ENCODE data around the gene IRAK3.

The IRAK3 gene

DNA sequence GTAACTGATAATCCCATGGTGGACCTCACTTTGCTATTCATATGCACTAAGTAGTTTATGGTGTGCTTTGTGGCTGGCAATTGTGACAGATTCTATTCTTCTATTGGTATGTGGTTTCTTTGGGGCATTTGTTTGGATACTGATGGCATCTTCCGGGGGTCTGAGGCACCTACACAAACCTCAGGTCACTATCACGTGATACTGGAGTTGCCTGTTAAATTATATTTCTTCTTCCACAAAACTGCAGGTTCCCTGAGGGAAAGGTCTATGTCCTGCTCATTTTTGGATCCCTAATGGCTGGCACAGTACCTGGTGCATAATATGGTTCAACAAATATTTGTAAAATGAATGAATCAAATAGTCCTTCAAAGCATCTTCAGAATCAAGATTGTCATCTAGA lies 63.8 kb downstream of the IRAK3 start:
- no peak for TF ChIP-seq TCF12 (IDR thresholded peaks at IDR 0.05; ENCODE audit: low read depth)
- TF ChIP-seq, protein P1, sequence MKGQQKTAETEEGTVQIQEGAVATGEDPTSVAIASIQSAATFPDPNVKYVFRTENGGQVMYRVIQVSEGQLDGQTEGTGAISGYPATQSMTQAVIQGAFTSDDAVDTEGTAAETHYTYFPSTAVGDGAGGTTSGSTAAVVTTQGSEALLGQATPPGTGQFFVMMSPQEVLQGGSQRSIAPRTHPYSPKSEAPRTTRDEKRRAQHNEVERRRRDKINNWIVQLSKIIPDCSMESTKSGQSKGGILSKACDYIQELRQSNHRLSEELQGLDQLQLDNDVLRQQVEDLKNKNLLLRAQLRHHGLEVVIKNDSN (IDR thresholded peaks at IDR 0.05) = no peak
- no peak for TF ChIP-seq EP300 (IDR thresholded peaks at IDR 0.05; ENCODE audit: borderline replicate concordance)
- TF ChIP-seq, protein P2, sequence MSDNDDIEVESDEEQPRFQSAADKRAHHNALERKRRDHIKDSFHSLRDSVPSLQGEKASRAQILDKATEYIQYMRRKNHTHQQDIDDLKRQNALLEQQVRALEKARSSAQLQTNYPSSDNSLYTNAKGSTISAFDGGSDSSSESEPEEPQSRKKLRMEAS (IDR thresholded peaks at IDR 0.05) = no peak
- TF ChIP-seq EGR1 (IDR thresholded peaks at IDR 0.05) = no peak
- no peak for TF ChIP-seq CEBPB (IDR thresholded peaks at IDR 0.05)
- no peak for TF ChIP-seq ZBTB7A (IDR thresholded peaks at IDR 0.05; ENCODE audit: low read depth)

DNA sequence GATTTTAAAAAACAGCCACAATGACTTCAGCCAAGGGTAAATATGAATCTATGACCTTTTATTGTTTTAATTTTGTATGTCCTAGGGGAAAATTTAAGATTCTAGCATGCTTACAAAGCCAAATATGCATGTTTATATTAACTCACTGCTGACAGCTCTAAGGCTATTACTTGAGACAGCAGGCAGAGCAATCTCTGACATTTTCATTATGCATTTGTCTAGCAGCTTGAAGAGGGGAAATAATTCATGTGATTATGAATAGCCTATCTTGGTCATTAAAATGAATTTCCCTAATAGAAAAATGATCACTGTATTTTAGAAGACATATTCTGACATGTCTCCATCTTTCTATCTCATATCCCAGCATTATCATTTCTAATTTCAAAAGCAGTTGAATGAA lies 66.7 kb downstream of the IRAK3 start:
- no peak for TF ChIP-seq TCF12 (IDR thresholded peaks at IDR 0.05; ENCODE audit: low read depth)
- TF ChIP-seq, protein P2 (IDR thresholded peaks at IDR 0.05) = no peak
- no peak for TF ChIP-seq NFIC (IDR thresholded peaks at IDR 0.05)
- no peak for TF ChIP-seq YY1 (IDR thresholded peaks at IDR 0.05; ENCODE audit: low read depth)
- TF ChIP-seq RAD21 (IDR thresholded peaks at IDR 0.05; ENCODE audit: low read depth) = no peak
- TF ChIP-seq CEBPB (IDR thresholded peaks at IDR 0.05) = no peak
- no peak for TF ChIP-seq TEAD4 (IDR thresholded peaks at IDR 0.05)
- no peak for TF ChIP-seq CREB1 (IDR thresholded peaks at IDR 0.05; ENCODE audit: low read depth)
- no peak for TF ChIP-seq EGR1 (IDR thresholded peaks at IDR 0.05)
- no peak for TF ChIP-seq TAF1 (IDR thresholded peaks at IDR 0.05; ENCODE audit: low read depth)

DNA sequence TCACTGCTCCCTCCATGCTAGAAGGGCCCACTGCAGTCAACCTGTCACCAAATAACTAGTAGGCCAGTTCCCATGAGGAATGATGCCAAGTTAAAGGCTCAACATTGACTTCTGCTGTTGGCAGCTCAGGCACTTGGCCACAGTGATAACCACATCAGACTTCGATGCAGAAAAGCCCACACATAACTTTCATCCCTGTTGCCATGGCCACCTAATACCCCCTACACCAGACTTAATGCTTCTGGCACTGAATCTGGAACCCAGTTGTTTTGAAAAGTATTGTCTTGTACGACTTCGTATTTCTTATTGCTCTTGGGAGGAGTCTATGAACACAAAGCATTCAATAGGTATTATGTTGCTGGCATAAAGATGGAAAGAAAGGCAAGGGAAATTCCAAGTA lies 69.0 kb downstream of the IRAK3 start:
- TF ChIP-seq, protein P1 (IDR thresholded peaks at IDR 0.05) = no peak
- TF ChIP-seq TCF12 (IDR thresholded peaks at IDR 0.05; ENCODE audit: low read depth) (no peak), EP300 (IDR thresholded peaks at IDR 0.05; ENCODE audit: borderline replicate concordance) (no peak), TAF1 (IDR thresholded peaks at IDR 0.05; ENCODE audit: low read depth) (no peak), YY1 (IDR thresholded peaks at IDR 0.05; ENCODE audit: low read depth) (no peak), TEAD4 (IDR thresholded peaks at IDR 0.05) (no peak)
- TF ChIP-seq, protein P3, sequence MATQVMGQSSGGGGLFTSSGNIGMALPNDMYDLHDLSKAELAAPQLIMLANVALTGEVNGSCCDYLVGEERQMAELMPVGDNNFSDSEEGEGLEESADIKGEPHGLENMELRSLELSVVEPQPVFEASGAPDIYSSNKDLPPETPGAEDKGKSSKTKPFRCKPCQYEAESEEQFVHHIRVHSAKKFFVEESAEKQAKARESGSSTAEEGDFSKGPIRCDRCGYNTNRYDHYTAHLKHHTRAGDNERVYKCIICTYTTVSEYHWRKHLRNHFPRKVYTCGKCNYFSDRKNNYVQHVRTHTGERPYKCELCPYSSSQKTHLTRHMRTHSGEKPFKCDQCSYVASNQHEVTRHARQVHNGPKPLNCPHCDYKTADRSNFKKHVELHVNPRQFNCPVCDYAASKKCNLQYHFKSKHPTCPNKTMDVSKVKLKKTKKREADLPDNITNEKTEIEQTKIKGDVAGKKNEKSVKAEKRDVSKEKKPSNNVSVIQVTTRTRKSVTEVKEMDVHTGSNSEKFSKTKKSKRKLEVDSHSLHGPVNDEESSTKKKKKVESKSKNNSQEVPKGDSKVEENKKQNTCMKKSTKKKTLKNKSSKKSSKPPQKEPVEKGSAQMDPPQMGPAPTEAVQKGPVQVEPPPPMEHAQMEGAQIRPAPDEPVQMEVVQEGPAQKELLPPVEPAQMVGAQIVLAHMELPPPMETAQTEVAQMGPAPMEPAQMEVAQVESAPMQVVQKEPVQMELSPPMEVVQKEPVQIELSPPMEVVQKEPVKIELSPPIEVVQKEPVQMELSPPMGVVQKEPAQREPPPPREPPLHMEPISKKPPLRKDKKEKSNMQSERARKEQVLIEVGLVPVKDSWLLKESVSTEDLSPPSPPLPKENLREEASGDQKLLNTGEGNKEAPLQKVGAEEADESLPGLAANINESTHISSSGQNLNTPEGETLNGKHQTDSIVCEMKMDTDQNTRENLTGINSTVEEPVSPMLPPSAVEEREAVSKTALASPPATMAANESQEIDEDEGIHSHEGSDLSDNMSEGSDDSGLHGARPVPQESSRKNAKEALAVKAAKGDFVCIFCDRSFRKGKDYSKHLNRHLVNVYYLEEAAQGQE (IDR thresholded peaks at IDR 0.05; ENCODE audit: low read depth) = no peak

DNA sequence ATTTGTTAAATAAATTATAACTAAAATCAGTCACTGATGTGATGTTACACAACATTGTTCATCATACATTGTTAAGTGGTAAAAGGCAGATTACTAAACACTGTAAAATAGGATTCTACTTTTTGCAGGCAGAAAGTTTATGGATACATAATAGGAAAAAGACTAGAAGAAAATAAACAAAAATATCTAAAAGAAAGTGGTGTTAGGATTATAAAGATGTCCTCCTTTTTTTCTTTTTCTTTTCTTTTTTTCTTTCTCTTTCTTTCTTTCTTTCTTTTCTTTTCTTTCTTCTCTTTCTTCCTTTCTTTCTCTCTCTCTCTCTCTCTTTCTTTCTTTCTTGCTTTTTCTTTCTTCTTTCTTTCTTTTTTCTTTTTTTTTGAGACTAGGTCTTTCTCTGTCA lies 73.7 kb downstream of the IRAK3 start:
- TF ChIP-seq RAD21 (IDR thresholded peaks at IDR 0.05; ENCODE audit: low read depth) (no peak), YY1 (IDR thresholded peaks at IDR 0.05; ENCODE audit: low read depth) (no peak), CEBPB (IDR thresholded peaks at IDR 0.05) (no peak), CREB1 (IDR thresholded peaks at IDR 0.05; ENCODE audit: low read depth) (no peak), ZBTB7A (IDR thresholded peaks at IDR 0.05; ENCODE audit: low read depth) (no peak)
- TF ChIP-seq, protein P3 (IDR thresholded peaks at IDR 0.05; ENCODE audit: low read depth) = no peak
- TF ChIP-seq, protein P1 (IDR thresholded peaks at IDR 0.05) = no peak
- TF ChIP-seq, protein P2 (IDR thresholded peaks at IDR 0.05) = no peak

DNA sequence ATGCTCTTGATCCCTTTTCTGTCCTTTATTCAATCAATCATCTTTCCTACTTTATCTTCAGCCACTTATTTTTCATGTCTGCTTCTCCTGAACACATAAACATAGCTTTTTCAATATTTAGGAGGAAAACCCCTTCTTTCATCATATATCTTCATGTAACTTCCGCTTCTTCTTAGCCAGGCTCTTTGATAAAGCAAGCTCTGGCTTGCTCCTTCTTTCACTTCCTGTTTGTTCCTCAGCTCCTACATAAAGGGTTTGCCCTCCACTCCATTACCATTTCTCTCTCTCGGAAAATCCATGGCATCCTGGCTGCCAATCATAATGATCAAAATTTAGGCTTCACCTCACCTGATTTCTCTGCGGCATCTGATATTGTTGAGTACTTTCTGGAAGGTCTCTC lies 79.5 kb downstream of the IRAK3 start:
- TF ChIP-seq FOXM1 (IDR thresholded peaks at IDR 0.05; ENCODE audit: borderline replicate concordance, low read depth) (no peak), CEBPB (IDR thresholded peaks at IDR 0.05) (no peak), TEAD4 (IDR thresholded peaks at IDR 0.05) (no peak), YY1 (IDR thresholded peaks at IDR 0.05; ENCODE audit: low read depth) (no peak), TAF1 (IDR thresholded peaks at IDR 0.05; ENCODE audit: low read depth) (no peak), TCF12 (IDR thresholded peaks at IDR 0.05; ENCODE audit: low read depth) (no peak), ZBTB7A (IDR thresholded peaks at IDR 0.05; ENCODE audit: low read depth) (no peak), EGR1 (IDR thresholded peaks at IDR 0.05) (no peak)
- TF ChIP-seq, protein P2 (IDR thresholded peaks at IDR 0.05) = no peak
- TF ChIP-seq, protein P3 (IDR thresholded peaks at IDR 0.05; ENCODE audit: low read depth) = no peak
- TF ChIP-seq, protein P1 (IDR thresholded peaks at IDR 0.05) = no peak
